Measurements from ENCODE around the gene TMEM132D. TPM values are rescaled to one million over a fixed set of nuclear protein-coding genes. Genes with fewer than 3 reads are reported as not detected.

Gene TMEM132D
- total and polyA plus RNA-seq, 4 donors, result 0.06 to 0.20 (median 0.13) TPM

DNA sequence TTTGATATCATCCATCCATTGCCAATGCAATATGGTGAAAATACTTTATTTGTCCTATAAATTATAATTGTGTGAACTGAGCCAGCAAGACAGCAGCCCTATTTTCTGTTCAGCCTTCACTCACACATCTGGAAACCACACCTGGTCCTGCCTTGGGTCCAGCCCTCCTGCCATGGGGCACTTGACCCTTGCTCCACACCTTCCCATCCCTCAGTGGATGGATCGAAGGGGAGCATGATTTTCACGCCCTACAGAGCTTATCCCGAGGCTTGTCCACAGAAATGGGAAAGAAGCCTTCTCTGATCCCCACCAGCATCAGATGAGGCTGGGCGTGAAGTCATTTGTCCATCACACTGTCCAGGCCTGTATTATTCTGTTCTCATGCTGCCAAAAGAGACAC, 10.1 kb downstream of the TMEM132D start:
- TF ChIP-seq, protein P1, sequence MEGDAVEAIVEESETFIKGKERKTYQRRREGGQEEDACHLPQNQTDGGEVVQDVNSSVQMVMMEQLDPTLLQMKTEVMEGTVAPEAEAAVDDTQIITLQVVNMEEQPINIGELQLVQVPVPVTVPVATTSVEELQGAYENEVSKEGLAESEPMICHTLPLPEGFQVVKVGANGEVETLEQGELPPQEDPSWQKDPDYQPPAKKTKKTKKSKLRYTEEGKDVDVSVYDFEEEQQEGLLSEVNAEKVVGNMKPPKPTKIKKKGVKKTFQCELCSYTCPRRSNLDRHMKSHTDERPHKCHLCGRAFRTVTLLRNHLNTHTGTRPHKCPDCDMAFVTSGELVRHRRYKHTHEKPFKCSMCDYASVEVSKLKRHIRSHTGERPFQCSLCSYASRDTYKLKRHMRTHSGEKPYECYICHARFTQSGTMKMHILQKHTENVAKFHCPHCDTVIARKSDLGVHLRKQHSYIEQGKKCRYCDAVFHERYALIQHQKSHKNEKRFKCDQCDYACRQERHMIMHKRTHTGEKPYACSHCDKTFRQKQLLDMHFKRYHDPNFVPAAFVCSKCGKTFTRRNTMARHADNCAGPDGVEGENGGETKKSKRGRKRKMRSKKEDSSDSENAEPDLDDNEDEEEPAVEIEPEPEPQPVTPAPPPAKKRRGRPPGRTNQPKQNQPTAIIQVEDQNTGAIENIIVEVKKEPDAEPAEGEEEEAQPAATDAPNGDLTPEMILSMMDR (IDR thresholded peaks at IDR 0.05; ENCODE audit: control extremely low read depth, extremely low read depth), result no peak
- no peaks in the 10 kb centered on the region for H3K4me1 ChIP-seq (ENCODE audit: control insufficient read depth in 5 of 5, insufficient read depth in 5 of 5, low read length in 5 of 5)
- no peak for DNase-seq
- 90 to 91% methylated on average over 4 of the region's 4 CpGs for WGBS, 2 donors
- H3K27me3 ChIP-seq (ENCODE audit: control insufficient read depth in 3 of 3, insufficient read depth in 3 of 3, low read length in 2 of 3), result no peaks in the 10 kb centered on the region
- no peak overlapping the region for H3K27ac ChIP-seq (ENCODE audit: low read depth in 1 of 2, low read length in 1 of 2)
- no peak overlapping the region for H3K4me3 ChIP-seq
- no peak for ATAC-seq (ENCODE audit: insufficient read depth, low FRiP score)
- H3K9me3 ChIP-seq (ENCODE audit: control insufficient read depth in 4 of 4, insufficient read depth in 3 of 4, low read length in 3 of 4), result peaks cover 0 to 3% (median 0%) of the 10 kb centered on the region in 4 donors
- no peaks in the 10 kb centered on the region for H3K36me3 ChIP-seq (ENCODE audit: control insufficient read depth in 4 of 4, insufficient read depth in 4 of 4, low read length in 4 of 4)
- no peak overlapping the region for H3K9ac ChIP-seq (ENCODE audit: insufficient read depth in 1 of 2, low read length in 2 of 2)

DNA sequence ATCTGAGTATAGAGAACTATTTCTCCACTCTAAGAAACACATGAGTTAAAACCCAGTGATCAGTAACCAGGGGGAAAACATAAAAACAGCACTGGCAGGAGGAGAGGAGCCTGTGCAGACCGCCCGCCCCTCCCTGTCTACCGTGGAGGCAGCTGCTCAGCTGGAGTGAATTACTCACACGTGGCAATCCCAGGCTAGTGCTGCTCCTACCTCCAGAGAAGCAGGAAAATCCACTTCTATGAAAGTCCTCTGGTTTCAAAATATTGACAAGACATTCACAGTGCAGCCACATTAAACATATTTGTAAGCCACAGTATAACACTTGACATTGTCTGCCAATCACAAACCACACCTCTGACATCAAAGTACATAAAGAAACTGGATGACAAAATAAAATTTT, 16.7 kb downstream of the TMEM132D start:
- DNase-seq (peak; percentile 43 to 69 (median 57)), ATAC-seq (ENCODE audit: insufficient read depth, low FRiP score) (peak; percentile 63)
- H3K9me3 ChIP-seq (ENCODE audit: control insufficient read depth in 4 of 4, insufficient read depth in 3 of 4, low read length in 3 of 4), result peaks cover 0 to 2% (median 0%) of the 10 kb centered on the region in 4 donors
- H3K27me3 ChIP-seq (ENCODE audit: control insufficient read depth in 3 of 3, insufficient read depth in 3 of 3, low read length in 2 of 3), result no peaks in the 10 kb centered on the region
- H3K4me1 ChIP-seq (ENCODE audit: control insufficient read depth in 5 of 5, insufficient read depth in 5 of 5, low read length in 5 of 5), result no peaks in the 10 kb centered on the region
- no peak overlapping the region for H3K27ac ChIP-seq (ENCODE audit: low read depth in 1 of 2, low read length in 1 of 2)
- TF ChIP-seq, protein P1 (IDR thresholded peaks at IDR 0.05; ENCODE audit: control extremely low read depth, extremely low read depth), result no peak
- H3K4me3 ChIP-seq, result no peak overlapping the region
- no peaks in the 10 kb centered on the region for H3K36me3 ChIP-seq (ENCODE audit: control insufficient read depth in 4 of 4, insufficient read depth in 4 of 4, low read length in 4 of 4)
- no peak overlapping the region for H3K9ac ChIP-seq (ENCODE audit: insufficient read depth in 1 of 2, low read length in 2 of 2)
- WGBS, 2 donors, result 29 to 40% methylated on average over 4 of the region's 4 CpGs

DNA sequence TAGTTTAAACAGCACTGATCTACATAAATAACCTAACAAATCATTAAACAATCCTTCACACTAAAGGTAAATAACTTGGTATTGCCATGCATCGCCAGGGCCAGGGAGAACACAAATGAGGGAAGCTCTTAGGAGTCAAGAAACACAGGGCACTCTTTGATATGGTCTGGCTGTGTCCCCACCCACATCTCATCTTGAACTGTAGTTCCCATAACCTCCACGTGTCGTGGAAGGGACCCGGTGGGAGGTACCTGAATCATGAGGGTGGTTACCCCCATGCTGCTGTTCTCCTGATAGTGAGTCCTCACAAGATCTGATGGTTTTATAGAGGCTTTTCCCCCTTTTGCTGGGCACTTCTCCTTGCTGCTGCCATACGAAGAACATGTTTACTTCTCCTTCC, 17.3 kb downstream of the TMEM132D start:
- peaks cover 0 to 2% (median 0%) of the 10 kb centered on the region in 4 donors for H3K9me3 ChIP-seq (ENCODE audit: control insufficient read depth in 4 of 4, insufficient read depth in 3 of 4, low read length in 3 of 4)
- TF ChIP-seq, protein P1 (IDR thresholded peaks at IDR 0.05; ENCODE audit: control extremely low read depth, extremely low read depth), result no peak
- H3K9ac ChIP-seq (ENCODE audit: insufficient read depth in 1 of 2, low read length in 2 of 2), result no peak overlapping the region
- WGBS, 2 donors, result 61 to 74% methylated on average over 5 of the region's 5 CpGs
- H3K4me3 ChIP-seq, result no peak overlapping the region
- H3K36me3 ChIP-seq (ENCODE audit: control insufficient read depth in 4 of 4, insufficient read depth in 4 of 4, low read length in 4 of 4), result no peaks in the 10 kb centered on the region
- no peak overlapping the region for H3K27ac ChIP-seq (ENCODE audit: low read depth in 1 of 2, low read length in 1 of 2)
- ATAC-seq (ENCODE audit: insufficient read depth, low FRiP score) (no peak), DNase-seq (no peak)
- H3K4me1 ChIP-seq (ENCODE audit: control insufficient read depth in 5 of 5, insufficient read depth in 5 of 5, low read length in 5 of 5), result no peaks in the 10 kb centered on the region
- H3K27me3 ChIP-seq (ENCODE audit: control insufficient read depth in 3 of 3, insufficient read depth in 3 of 3, low read length in 2 of 3), result no peaks in the 10 kb centered on the region

DNA sequence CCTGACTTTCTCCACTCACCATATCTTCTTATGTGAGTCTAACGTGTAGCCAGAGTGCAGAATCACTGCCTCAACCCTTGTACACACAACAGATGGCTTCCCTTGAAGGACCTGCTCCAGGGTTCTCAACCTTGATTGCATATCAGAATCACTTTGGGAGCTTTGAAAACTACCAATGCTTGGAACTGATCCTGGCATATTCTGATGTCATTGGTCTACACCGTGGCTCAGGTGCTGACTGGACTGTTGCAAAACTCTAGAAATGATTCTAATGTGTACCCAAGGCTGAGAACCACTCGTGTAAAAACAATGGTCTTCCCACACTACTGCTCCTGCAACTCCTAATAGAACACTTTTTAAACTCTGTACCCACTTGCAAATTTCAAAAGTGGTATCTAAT, 18.5 kb downstream of the TMEM132D start:
- Histone ChIP-seq H3K4me1 (ENCODE audit: control insufficient read depth in 5 of 5, insufficient read depth in 5 of 5, low read length in 5 of 5) (no peaks in the 10 kb centered on the region), H3K27ac (ENCODE audit: low read depth in 1 of 2, low read length in 1 of 2) (no peak overlapping the region), H3K36me3 (ENCODE audit: control insufficient read depth in 4 of 4, insufficient read depth in 4 of 4, low read length in 4 of 4) (no peaks in the 10 kb centered on the region), H3K27me3 (ENCODE audit: control insufficient read depth in 3 of 3, insufficient read depth in 3 of 3, low read length in 2 of 3) (no peaks in the 10 kb centered on the region), H3K4me3 (no peak overlapping the region), H3K9me3 (ENCODE audit: control insufficient read depth in 4 of 4, insufficient read depth in 3 of 4, low read length in 3 of 4) (peaks cover 0 to under 1% (median 0%) of the 10 kb centered on the region in 4 donors), H3K9ac (ENCODE audit: insufficient read depth in 1 of 2, low read length in 2 of 2) (no peak overlapping the region)
- DNase-seq, result no peak
- ATAC-seq (ENCODE audit: insufficient read depth, low FRiP score), result no peak
- TF ChIP-seq, protein P1 (IDR thresholded peaks at IDR 0.05; ENCODE audit: control extremely low read depth, extremely low read depth), result no peak
- WGBS, 2 donors, result 19 to 39% methylated on average over 3 of the region's 3 CpGs
